Esophagus squamous epithelium (tissue), 4 donors: ENCODE data around the gene HSPG2.

Experiments used
- POLR2A ChIP-seq, 4 donors: fragments of 450-650 bp; IDR thresholded peaks; one replicate each; pipeline ENCODE4 v1.6.1; 2017; ENCODE audit warnings: antibody characterized with exemption in 4 of 4, mild to moderate bottlenecking in 4 of 4, moderate library complexity in 3 of 4
- TF ChIP-seq, protein P1 (sequence below), 6 experiments: fragments of 450-650 bp in 4 of 6; fragments of 200-600 bp in 2 of 6; sonication (generic) in 2 of 6; IDR thresholded peaks; one replicate each; pipeline ENCODE4 v1.5.1; 2016 to 2019; ENCODE audit warnings: antibody characterized with exemption in 6 of 6, mild to moderate bottlenecking in 4 of 6, moderate library complexity in 4 of 6

DNA sequence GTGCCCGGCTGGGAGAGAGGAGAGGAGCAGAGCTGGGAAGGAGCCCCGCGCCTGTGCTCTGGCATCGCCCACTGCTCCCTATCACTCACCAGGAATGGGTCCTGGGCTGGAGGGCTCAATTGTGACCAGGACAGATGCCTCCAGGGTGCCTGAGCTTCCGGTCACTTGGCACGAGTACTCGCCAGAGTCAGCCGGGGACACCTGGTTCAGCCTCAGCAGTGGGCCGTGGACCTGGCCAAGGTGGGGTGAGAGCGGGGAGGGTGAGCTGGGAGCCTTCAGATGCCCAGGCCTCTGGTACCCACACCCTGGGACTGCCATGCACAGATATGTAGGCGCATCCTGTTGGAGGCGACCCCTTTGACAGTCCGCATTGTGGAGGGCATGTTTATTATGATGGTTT, 93.9 kb downstream of the HSPG2 start:
- TF ChIP-seq, protein P1, sequence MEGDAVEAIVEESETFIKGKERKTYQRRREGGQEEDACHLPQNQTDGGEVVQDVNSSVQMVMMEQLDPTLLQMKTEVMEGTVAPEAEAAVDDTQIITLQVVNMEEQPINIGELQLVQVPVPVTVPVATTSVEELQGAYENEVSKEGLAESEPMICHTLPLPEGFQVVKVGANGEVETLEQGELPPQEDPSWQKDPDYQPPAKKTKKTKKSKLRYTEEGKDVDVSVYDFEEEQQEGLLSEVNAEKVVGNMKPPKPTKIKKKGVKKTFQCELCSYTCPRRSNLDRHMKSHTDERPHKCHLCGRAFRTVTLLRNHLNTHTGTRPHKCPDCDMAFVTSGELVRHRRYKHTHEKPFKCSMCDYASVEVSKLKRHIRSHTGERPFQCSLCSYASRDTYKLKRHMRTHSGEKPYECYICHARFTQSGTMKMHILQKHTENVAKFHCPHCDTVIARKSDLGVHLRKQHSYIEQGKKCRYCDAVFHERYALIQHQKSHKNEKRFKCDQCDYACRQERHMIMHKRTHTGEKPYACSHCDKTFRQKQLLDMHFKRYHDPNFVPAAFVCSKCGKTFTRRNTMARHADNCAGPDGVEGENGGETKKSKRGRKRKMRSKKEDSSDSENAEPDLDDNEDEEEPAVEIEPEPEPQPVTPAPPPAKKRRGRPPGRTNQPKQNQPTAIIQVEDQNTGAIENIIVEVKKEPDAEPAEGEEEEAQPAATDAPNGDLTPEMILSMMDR (IDR thresholded peaks at IDR 0.05), result no peak
- TF ChIP-seq POLR2A (IDR thresholded peaks at IDR 0.05), result no peak
